Measurements from ENCODE around the gene INCA1. TPM values are rescaled to one million over a fixed set of nuclear protein-coding genes. Genes with fewer than 3 reads are reported as not detected.

INCA1 gene
- total RNA-seq, 2 donors from 2014 or later = 1.8 to 2.6 TPM

GRCh38 chr17:4974115-4974670 lies 23.1 kb downstream of the INCA1 start:
- peak; percentile 61 to 65 for ATAC-seq
- intact Hi-C loops (cut with DNase I) = no loop called here

GRCh38 chr17:4973256-4974114 lies 23.8 kb downstream of the INCA1 start:
- DNase-seq (no peak), ATAC-seq (no peak)
- intact Hi-C loops (cut with DNase I) = no loop called here

More at GRCh38 chr17:4974115-4974670, 23.1 kb downstream of the INCA1 start:
- peak; percentile 65 for DNase-seq

- no peak for ATAC-seq
- intact Hi-C loops (cut with DNase I) = no loop called here
- no peak for DNase-seq
These were observed 24.6 kb downstream of the INCA1 start for GRCh38 chr17:4972752-4973151.

GRCh38 chr17:4972322-4972721 lies 25.0 kb downstream of the INCA1 start:
- ATAC-seq = no peak
- intact Hi-C loops (cut with DNase I) = no loop called here
- no peak for DNase-seq

- DNase-seq (no peak), ATAC-seq (no peak)
- intact Hi-C loops (cut with DNase I) = no loop called here
These were observed 25.5 kb downstream of the INCA1 start for GRCh38 chr17:4971826-4972225.

- DNase-seq (no peak), ATAC-seq (no peak)
- intact Hi-C loops (cut with DNase I) = no loop called here
These were observed 27.0 kb downstream of the INCA1 start for GRCh38 chr17:4970273-4970672.

- intact Hi-C loops (cut with DNase I) = no loop called here
- DNase-seq (no peak), ATAC-seq (no peak)
These were observed 27.7 kb downstream of the INCA1 start for GRCh38 chr17:4969551-4970173.

GRCh38 chr17:4969047-4969550 lies 28.2 kb downstream of the INCA1 start:
- intact Hi-C loops (cut with DNase I) = no loop called here
- DNase-seq (no peak), ATAC-seq (no peak)

GRCh38 chr17:4968486-4969046 lies 28.8 kb downstream of the INCA1 start:
- no peak for DNase-seq
- ATAC-seq = no peak
- intact Hi-C loops (cut with DNase I) = no loop called here

GRCh38 chr17:4967539-4968485 lies 29.5 kb downstream of the INCA1 start, which contains the start of gene SPAG7:
TSS of gene SPAG7 (minus strand) at chr17:4967817. CDS start at chr17:4967804, 13 bp downstream.
- DNase-seq (peak; percentile 94), ATAC-seq (peak; percentile 82 to 84)
- intact Hi-C loops (cut with DNase I) = loop anchor here in 1 of 2 donors (2.0 kb wide), 1 partner anchor 17 kb away; the partner anchor contains the start of gene ENO3

- ATAC-seq (peak; percentile 92 to 93), DNase-seq (peak; percentile 98)
- intact Hi-C loops (cut with DNase I) = loop anchor here in 1 of 2 donors (2.0 kb wide), 1 partner anchor 16 kb away; the partner anchor contains the start of gene ENO3
These were observed 30.3 kb downstream of the INCA1 start for GRCh38 chr17:4966844-4967538.

- ATAC-seq (no peak), DNase-seq (no peak)
- intact Hi-C loops (cut with DNase I) = no loop called here
These were observed 31.9 kb downstream of the INCA1 start for GRCh38 chr17:4965311-4965986.

- no peak for ATAC-seq
- intact Hi-C loops (cut with DNase I) = no loop called here
- no peak for DNase-seq
These were observed 36.9 kb downstream of the INCA1 start for GRCh38 chr17:4960279-4960922.

- no peak for DNase-seq
- no peak for ATAC-seq
These were observed 37.9 kb downstream of the INCA1 start for GRCh38 chr17:4959261-4959965.

GRCh38 chr17:4958102-4958501 lies 39.2 kb downstream of the INCA1 start:
- no peak for ATAC-seq
- intact Hi-C loops (cut with DNase I) = no loop called here

More at GRCh38 chr17:4959261-4959965, 37.9 kb downstream of the INCA1 start:
- intact Hi-C loops (cut with DNase I) = no loop called here

GRCh38 chr17:4956493-4957061 lies 40.7 kb downstream of the INCA1 start:
- no peak for ATAC-seq
- intact Hi-C loops (cut with DNase I) = no loop called here
- DNase-seq = no peak

More at GRCh38 chr17:4958102-4958501, 39.2 kb downstream of the INCA1 start:
- no peak for DNase-seq
